GM18870 (cell line): ENCODE data around the gene PIM1.
"Not testable (repeated sequence)": the region's sequence is repeated elsewhere in the genome, so short reads cannot be mapped to it uniquely, and the experiment has no call there.

ENCODE experiments used
- ATAC-seq: cut with Tn5 transposase; IDR thresholded peaks from one replicate; pipeline ENCODE4 v1.9.1; 2021; ENCODE audit warnings: moderate library complexity; ENCODE audit not compliant: unreplicated experiment

PIM1 gene

DNA sequence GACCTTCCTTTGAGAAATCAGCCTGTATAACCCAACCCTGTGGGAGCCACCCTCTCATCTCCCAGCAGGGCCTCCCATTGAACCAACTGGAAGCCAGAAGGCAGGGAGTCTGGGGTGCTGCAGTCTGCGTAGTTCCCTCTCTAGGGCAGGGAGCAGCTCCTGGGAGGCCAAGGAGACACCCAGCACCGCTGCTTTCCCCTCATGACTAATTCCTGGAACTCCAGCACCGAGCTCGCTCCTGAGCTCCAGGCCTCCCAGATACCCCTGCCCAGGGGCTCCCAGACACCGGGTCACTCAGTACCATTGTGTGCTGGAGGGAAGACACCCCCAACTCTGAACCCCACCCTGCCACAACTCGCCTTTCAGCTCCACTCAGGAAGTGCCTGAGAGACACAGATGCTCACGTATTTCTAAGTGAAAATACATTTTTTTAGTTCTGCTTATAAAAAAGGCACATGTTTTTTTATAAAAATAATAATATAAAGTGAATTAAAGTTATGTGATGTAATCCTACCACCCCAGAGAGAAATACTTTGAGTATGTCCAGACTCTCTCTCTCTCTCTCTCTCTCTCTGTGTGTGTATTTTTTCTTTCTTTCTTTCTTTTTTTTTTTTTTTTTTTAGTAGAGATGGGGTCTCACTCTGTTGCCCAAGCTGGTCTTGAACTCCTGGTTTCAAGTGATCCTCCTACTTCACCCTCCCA is 17.5 kb downstream of the PIM1 start:
- no peak for ATAC-seq

GRCh38 chr6:37188962-37189510 is 19.1 kb downstream of the PIM1 start:
- no peak for ATAC-seq

- ATAC-seq, result no peak
These were observed 20.2 kb downstream of the PIM1 start for GRCh38 chr6:37190159-37190535.

- no peak for ATAC-seq
These were observed 22.7 kb downstream of the PIM1 start for GRCh38 chr6:37192666-37193065.

DNA sequence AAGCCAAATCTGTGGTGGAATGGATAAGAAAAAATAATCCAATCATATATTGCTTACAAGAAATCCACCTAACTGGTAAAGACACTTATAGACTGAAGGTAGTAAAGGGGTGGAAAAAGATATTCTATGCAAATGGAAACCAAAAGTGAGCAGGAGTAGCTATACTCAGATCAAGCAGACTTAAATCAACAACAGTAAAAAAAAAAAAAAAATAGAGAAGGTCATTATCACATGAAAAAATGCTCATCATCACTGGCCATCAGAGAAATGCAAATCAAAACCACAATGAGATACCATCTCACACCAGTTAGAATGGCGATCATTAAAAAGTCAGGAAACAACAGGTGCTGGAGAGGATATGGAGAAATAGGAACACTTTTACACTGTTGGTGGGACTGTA is 24.9 kb downstream of the PIM1 start:
- not testable (repeated sequence) for ATAC-seq

- not testable (repeated sequence) for ATAC-seq
These were observed 26.5 kb downstream of the PIM1 start for GRCh38 chr6:37196451-37196850.

- no peak for ATAC-seq
These were observed 30.1 kb downstream of the PIM1 start for GRCh38 chr6:37200085-37200484.

DNA sequence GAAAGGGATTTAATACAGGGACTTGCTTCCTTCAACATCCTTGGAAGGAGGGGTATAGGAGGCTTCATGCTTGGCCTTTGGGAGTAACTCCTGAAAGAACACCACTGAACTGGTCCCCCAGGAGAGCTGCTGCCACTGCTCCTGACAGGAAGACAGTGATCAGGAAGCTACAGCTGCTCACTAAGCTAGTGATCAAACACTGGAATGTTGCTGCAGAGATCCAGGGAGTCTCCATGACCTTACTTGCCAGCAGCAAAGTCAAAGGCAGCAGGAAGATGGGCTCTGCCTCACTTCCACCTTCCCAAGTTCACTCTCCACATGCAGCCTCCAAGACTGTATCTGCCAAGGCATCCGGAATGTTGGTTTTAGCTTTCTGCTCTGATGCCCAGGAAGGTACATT is 31.8 kb downstream of the PIM1 start:
- ATAC-seq, result no peak

DNA sequence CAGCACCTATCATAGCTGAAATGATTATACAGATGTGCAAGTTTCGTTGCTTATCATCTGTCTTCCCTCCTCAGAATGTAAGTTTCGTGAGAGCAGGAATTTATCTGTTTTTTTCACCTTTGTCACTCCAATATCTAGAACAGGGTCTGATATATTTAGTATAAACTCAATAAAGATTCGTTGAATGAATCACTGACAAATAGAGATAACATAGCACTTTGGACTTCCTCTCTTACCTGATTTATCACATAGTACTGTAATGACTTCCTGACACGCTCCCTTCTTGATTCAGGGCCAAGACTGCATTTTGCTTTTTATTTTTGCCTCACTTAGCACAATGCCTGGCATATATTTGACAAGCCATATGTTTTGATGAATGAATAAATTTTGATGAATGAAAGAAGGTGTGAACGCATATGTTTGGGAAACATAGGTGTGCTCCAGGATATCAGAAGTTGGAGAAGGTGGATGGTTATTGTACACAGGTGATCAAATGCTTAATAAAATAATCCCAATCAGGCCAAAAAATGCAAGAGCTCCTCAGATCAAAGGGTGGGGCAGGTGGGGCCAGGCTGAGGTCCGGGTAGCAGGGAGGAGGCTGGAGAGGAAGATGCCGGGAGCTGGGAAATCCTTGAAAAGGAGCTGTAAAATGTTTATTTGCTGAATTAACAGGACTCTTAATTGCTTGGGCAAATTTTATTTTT is 33.0 kb downstream of the PIM1 start:
- no peak for ATAC-seq

- no peak for ATAC-seq
These were observed 34.2 kb downstream of the PIM1 start for GRCh38 chr6:37204014-37204751.

DNA sequence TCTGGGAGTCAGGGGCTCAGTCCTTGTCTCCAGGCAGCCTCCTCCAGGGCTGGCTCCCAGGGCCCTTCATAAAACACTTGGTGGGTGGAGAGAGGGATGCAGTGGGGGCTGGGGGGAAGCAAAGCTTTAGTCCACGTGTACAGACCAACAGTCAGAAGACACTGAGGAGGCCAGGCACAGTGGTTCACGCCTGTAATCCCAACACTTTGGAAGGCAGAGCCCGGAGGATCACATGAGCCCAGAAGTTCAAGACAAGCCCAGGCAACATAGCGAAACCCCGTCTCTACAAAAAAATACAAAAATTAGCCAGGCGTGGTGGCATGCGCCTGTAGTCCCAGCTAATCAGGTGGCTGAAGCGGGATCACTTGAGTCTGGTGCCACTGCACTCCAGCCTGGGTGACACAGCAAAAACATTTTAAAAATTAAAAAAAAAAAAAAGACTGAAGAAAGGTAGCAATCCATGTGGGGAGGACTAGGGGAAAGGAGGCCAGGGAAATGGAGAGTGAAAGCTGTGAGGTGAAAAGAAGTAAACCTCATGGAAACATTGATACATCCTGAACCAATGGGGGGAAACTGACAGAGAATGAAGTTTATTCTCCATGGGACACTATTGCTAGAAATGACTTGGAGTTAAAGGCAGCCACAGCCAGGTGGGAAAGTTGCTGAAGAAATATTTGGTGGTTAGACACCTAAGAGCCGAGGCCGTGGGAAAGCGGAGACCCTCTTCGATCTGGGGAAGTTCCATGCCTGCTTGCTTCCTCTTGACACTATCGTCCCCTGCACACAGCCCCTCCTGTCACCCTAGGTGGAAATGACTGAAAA is 35.4 kb downstream of the PIM1 start:
- ATAC-seq, result no peak

DNA sequence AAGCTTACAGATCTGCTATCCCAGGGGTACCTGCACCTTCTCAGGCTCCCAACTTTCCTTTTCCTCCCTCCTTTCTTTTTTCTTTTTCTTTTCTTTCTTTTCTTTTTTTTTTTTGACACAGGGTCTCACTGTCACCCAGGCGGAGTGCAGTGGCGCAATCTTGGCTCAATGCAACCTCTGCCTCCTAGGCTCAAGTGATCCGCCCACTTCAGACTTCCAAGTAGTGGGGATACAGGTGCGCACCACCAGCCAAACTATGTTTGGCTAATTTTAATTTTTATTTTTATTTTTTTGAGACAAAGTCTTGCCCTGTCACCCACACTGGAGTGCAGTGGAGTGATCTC is 36.0 kb downstream of the PIM1 start:
- no peak for ATAC-seq

GRCh38 chr6:37206622-37207021 is 36.7 kb downstream of the PIM1 start:
- no peak for ATAC-seq

GRCh38 chr6:37207903-37208456 is 38.0 kb downstream of the PIM1 start:
- ATAC-seq, result no peak

GRCh38 chr6:37208793-37209192 is 38.8 kb downstream of the PIM1 start:
- no peak for ATAC-seq

DNA sequence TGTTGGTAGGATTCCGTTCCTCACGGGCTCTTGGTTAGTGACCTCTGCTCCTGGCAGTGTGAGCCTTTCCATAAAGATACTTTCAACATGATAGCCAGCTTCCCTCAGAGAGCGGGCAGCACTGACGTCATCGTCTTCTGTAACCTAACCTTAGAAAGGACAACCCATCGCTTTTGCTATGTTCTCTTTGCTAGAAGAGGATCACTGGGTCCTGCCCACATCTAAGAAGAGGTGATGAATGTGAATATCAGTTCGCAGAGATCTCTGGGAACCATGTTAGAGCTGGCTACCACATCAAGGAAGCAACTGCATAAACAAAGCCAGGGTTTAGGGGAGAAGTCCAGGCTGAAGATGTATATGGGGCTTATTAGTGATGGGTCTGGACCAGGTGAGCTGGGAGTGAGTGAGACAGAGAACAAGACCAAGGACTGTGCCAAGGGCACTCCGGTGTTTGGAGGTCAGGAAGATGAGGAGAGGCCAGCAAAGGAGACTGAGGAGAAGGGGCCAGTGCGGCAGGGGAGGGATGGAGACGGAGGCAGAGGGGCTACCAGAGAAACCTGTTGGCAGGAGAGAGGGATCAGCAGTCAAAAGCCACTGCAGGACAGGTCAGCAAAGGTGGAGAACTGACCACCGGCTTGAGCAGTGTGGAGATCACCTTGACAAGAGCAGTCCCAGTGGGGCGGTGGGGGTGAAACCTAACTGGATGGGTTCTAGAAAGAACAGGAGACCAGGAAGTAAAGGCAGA is 39.7 kb downstream of the PIM1 start:
- no peak for ATAC-seq

GRCh38 chr6:37210313-37210968 is 40.5 kb downstream of the PIM1 start:
- no peak for ATAC-seq

DNA sequence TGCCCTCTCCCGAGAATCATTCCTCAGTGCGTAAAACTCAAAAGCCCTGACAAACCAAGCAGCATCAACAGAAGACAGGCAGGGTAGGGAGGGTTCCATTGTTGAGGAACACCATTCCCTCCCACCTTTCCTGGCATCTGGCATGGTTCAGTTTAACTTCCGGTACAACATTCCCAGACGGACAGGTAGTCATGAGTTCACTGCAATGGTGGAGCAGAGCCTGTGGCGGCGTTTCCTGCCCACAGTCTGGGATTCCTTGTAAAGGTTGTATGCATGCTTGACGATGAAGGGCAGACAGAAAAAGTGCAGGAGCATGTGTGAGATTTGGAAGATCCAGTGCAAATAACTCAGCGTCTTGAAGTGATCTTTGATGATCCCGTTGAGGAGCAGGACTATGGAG is 42.3 kb downstream of the PIM1 start:
- no peak for ATAC-seq

- no peak for ATAC-seq
These were observed 48.1 kb downstream of the PIM1 start for GRCh38 chr6:37218061-37218460.
